IgD-negative memory B cell (primary cell): ENCODE measurements around the gene DALRD3. TPM values are rescaled to one million over a fixed set of nuclear protein-coding genes. Genes with fewer than 3 reads are reported as not detected.
"Not testable (repeated sequence)": the region's sequence is repeated elsewhere in the genome, so short reads cannot be mapped to it uniquely, and the experiment has no call there.

Experiments
- H3K27ac Mint-ChIP-seq, 3 donors: one replicate each; pipeline ENCODE4 v1.8.0; 2020 to 2022; ENCODE audit warnings: mild to moderate bottlenecking in 3 of 3, mixed read lengths in 3 of 3, moderate library complexity in 1 of 3
- H3K27me3 Mint-ChIP-seq: one replicate; pipeline ENCODE4 v1.8.0; 2021; ENCODE audit warnings: mixed read lengths
- H3K36me3 Mint-ChIP-seq: one replicate; pipeline ENCODE4 v1.8.0; 2020; ENCODE audit warnings: mild to moderate bottlenecking, mixed read lengths
- H3K4me1 Mint-ChIP-seq, 3 donors: one replicate each; pipeline ENCODE4 v1.8.0; 2020 to 2022; ENCODE audit warnings: mixed read lengths in 3 of 3, mild to moderate bottlenecking in 1 of 3
- H3K4me3 Mint-ChIP-seq, 4 donors: one replicate each; pipeline ENCODE4 v1.8.0; 2020 to 2022; ENCODE audit warnings: mild to moderate bottlenecking in 4 of 4, mixed read lengths in 4 of 4, moderate library complexity in 3 of 4
- H3K9me3 Mint-ChIP-seq, 3 donors: one replicate each; pipeline ENCODE4 v1.8.0; 2020 to 2021; ENCODE audit warnings: mixed read lengths in 3 of 3, mild to moderate bottlenecking in 1 of 3
- polyA plus RNA-seq: library from polyadenylated mRNA; unstranded; fragments of 300-500 nt; fragmentation: Illumina TruSeq; gene quantifications from one replicate; pipeline ENCODE4 v1.2.3, GENCODE V29; 2021

DALRD3 gene
- polyA plus RNA-seq, 1 donor from 2014 or later = 25.4 TPM

DNA sequence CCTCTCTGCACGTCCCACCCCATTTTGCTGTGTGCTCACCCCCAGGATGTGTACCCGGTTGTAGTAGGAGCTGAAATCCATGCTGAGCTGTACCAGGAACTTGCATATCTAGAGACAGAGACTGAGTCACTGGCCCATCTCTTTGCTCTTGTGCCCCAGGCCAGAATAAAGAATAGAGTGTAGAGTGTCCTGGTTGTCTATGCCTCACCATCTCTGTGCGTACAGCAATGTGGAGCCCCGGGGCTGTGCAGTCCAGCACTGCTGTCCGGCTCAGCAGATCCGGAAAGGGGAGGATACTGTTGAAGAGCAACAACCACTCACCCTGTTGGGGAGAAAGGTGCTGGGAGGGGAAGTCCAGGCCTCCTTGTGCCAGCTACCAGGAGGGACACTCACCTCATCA, 2.6 kb downstream of the DALRD3 start:
- Mint-ChIP-seq H3K27ac (peak overlapping the region in 2 of 3 donors; percentile 10 to 96), H3K9me3 (no peaks in the 10 kb centered on the region), H3K4me1 (peaks cover 10 to 22% (median 14%) of the 10 kb centered on the region in 3 donors), H3K4me3 (peak overlapping the region in 3 of 4 donors; percentile 50 to 92 (median 66)), H3K36me3 (no peaks in the 10 kb centered on the region), H3K27me3 (no peaks in the 10 kb centered on the region)

DNA sequence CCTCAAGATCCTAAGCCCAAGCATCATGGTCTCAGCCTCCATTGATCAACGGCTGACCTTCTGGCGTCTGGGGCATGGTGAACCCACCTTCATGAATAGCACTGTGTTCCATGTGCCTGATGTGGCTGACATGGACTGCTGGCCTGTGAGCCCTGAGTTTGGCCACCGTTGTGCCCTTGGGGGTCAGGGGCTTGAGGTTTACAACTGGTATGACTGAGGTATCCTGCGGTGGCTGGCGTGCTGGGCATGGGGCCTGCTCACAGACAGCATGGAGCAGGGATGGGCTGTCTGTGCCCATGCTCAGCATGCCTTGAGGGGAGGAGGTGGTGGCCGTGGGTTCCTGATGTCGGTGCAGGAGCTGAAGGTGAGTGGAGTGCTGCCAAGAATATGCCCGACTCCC, 3.3 kb downstream of the DALRD3 start:
- Mint-ChIP-seq H3K9me3 (no peaks in the 10 kb centered on the region), H3K4me3 (peak overlapping the region in 2 of 4 donors; percentile 67 to 92), H3K36me3 (no peaks in the 10 kb centered on the region), H3K27me3 (no peaks in the 10 kb centered on the region), H3K4me1 (peaks cover 10 to 19% (median 11%) of the 10 kb centered on the region in 3 donors), H3K27ac (peak overlapping the region in 1 of 3 donors; percentile 84)

GRCh38 chr3:49013738-49014660, 4.4 kb downstream of the DALRD3 start:
- H3K27me3 Mint-ChIP-seq = no peaks in the 10 kb centered on the region
- H3K4me3 Mint-ChIP-seq = peak overlapping the region in 1 of 4 donors; percentile 76
- peaks cover 10 to 13% (median 13%) of the 10 kb centered on the region in 3 donors for H3K4me1 Mint-ChIP-seq
- H3K9me3 Mint-ChIP-seq = no peaks in the 10 kb centered on the region
- H3K27ac Mint-ChIP-seq = peak overlapping the region in 1 of 3 donors; percentile 84
- no peaks in the 10 kb centered on the region for H3K36me3 Mint-ChIP-seq

GRCh38 chr3:49013113-49013737, 5.2 kb downstream of the DALRD3 start:
- Mint-ChIP-seq H3K27me3 (no peaks in the 10 kb centered on the region), H3K36me3 (no peaks in the 10 kb centered on the region), H3K9me3 (no peaks in the 10 kb centered on the region), H3K4me3 (no peak overlapping the region), H3K27ac (peak overlapping the region in 2 of 3 donors; percentile 47 to 84), H3K4me1 (peaks cover 8 to 20% (median 13%) of the 10 kb centered on the region in 3 donors)

DNA sequence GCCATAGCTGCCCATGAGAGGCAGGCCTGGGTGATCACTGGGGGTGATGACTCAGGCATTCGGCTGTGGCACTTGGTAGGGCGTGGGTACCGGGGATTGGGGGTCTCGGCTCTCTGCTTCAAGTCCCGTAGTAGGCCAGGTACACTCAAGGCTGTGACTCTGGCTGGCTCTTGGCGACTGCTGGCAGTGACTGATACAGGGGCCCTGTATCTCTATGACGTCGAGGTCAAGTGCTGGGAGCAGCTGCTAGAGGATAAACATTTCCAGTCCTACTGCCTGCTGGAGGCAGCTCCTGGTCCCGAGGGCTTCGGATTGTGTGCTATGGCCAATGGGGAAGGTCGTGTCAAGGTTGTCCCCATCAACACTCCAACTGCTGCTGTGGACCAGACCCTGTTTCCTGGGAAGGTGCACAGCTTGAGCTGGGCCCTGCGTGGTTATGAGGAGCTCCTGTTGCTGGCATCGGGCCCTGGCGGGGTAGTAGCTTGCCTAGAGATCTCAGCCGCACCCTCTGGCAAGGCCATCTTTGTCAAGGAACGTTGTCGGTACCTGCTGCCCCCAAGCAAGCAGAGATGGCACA, 5.9 kb downstream of the DALRD3 start:
- Mint-ChIP-seq H3K4me3 (peak overlapping the region in 2 of 4 donors; percentile 42 to 58), H3K27me3 (no peaks in the 10 kb centered on the region), H3K4me1 (peaks cover 12 to 24% (median 17%) of the 10 kb centered on the region in 3 donors), H3K36me3 (no peaks in the 10 kb centered on the region), H3K9me3 (no peaks in the 10 kb centered on the region), H3K27ac (peak overlapping the region in 2 of 3 donors; percentile 47 to 51)

DNA sequence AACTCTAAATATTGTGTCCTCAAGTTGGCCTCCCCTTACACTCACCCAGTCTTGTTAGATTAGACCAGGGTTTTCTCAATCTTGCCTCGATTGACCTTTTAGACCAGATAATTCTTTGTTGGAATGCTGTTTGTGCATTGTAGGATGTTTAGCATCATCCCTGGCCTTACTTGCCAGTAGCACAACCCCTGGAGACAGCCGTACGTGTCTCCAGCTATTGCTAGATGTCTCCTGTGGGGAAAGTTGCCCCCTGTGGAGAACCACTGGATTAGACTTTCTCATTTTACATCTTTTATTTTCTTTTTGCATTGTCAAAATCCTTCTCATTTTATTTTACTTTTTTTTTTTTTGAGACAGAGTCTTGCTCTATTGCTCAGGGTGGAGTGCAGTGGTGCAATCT, 9.0 kb downstream of the DALRD3 start:
- no peaks in the 10 kb centered on the region for H3K27me3 Mint-ChIP-seq
- peak overlapping the region in 3 of 4 donors; percentile 4 to 99 (median 81) for H3K4me3 Mint-ChIP-seq
- H3K4me1 Mint-ChIP-seq = peaks cover 17 to 26% (median 25%) of the 10 kb centered on the region in 3 donors
- H3K9me3 Mint-ChIP-seq = no peaks in the 10 kb centered on the region
- no peaks in the 10 kb centered on the region for H3K36me3 Mint-ChIP-seq
- H3K27ac Mint-ChIP-seq = no peak overlapping the region

- Mint-ChIP-seq H3K27ac (peak overlapping the region in 2 of 3 donors; percentile 97 to 99), H3K4me1 (peaks cover 17 to 26% (median 20%) of the 10 kb centered on the region in 3 donors), H3K4me3 (peak overlapping the region; percentile 89 to 100 (median 100))
- not testable (repeated sequence) for H3K9me3 Mint-ChIP-seq, H3K27me3 Mint-ChIP-seq, H3K36me3 Mint-ChIP-seq
Observed at GRCh38 chr3:49008627-49009026, 9.8 kb downstream of the DALRD3 start.

DNA sequence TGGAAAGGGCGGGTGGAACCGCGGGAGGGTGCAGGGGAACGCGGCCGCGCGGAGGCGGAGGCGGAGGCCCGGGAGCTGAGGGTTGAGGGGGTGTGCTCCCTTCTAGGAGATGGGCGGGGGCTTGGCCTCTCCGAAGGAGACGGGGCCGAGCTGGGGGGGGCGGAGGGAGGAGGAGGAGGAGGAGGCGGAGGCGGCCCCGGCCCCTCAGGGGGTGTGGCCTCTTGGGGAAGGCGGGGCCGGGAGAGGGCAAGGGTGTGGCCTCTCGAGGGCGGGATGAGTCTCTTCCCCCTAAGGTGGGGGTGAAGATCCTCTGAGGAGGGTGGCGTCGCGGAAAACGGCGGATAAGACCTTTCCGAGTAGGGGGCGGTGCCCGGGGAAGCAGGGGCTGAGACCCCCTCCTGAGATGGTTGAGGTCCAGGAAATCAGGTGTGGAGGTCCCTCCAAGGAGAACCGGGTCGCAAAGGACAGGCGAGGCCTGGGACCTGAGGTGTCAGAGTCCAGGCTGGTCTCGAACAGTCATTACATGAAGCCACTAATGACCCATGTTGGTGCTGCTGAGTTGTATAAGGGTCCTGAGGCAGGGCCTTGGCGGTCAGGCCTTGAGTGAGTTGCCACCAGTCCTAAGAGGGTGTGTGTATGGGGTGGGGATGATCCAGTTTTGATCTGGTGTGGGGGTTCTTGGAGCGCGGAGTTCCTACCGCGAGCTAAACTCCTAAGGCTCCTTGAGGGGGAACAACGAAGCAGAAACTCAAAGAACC, 10.4 kb downstream of the DALRD3 start:
- H3K36me3 Mint-ChIP-seq = no peaks in the 10 kb centered on the region
- peaks cover 17 to 26% (median 20%) of the 10 kb centered on the region in 3 donors for H3K4me1 Mint-ChIP-seq
- no peaks in the 10 kb centered on the region for H3K27me3 Mint-ChIP-seq

GRCh38 chr3:49007068-49007770, 11.2 kb downstream of the DALRD3 start, which contains the start of gene WDR6:
TSS of gene WDR6 (plus strand) at chr3:49007391. CDS start at chr3:49007432, 41 bp downstream.
- Mint-ChIP-seq H3K4me1 (peaks cover 17 to 25% (median 20%) of the 10 kb centered on the region in 3 donors), H3K9me3 (no peaks in the 10 kb centered on the region)

More for the DNA sequence above, 10.4 kb downstream of the DALRD3 start:
- Mint-ChIP-seq H3K4me3 (peak overlapping the region; percentile 99 to 100 (median 100)), H3K9me3 (no peaks in the 10 kb centered on the region), H3K27ac (peak overlapping the region; percentile 97 to 99 (median 98))

GRCh38 chr3:49006408-49007067, 11.8 kb downstream of the DALRD3 start:
- H3K36me3 Mint-ChIP-seq = no peaks in the 10 kb centered on the region
- H3K4me3 Mint-ChIP-seq = peak overlapping the region; percentile 99 to 100 (median 100)
- no peaks in the 10 kb centered on the region for H3K9me3 Mint-ChIP-seq
- peak overlapping the region; percentile 97 to 99 (median 98) for H3K27ac Mint-ChIP-seq
- peaks cover 13 to 22% (median 20%) of the 10 kb centered on the region in 3 donors for H3K4me1 Mint-ChIP-seq
- no peaks in the 10 kb centered on the region for H3K27me3 Mint-ChIP-seq

More at GRCh38 chr3:49007068-49007770, 11.2 kb downstream of the DALRD3 start, which contains the start of gene WDR6:
- H3K27ac Mint-ChIP-seq = peak within 1 kb of the TSS; percentile 97 to 99 (median 98)
- peak within 1 kb of the TSS; percentile 99 to 100 (median 100) for H3K4me3 Mint-ChIP-seq
- H3K36me3 Mint-ChIP-seq = no peaks in the 10 kb centered on the region
- H3K27me3 Mint-ChIP-seq = no peaks in the 10 kb centered on the region

DNA sequence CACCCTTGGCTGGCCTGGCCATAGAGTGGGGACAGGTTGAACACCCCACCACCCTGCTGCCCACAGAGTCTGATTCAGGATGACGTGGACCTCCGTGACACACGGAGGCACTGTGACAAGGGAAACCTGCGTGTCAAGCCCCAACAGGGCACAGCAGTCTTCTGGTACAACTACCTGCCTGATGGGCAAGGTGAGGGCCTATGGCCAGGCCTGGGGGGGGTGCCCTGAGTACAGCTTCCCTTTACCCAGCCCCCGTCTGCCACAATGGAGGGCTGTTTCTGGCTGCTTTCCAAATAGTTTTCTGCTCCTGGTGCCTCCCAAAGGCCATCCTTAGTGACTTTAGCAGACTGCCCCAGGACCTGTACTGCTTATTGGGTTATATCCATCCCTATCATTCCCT, 12.4 kb downstream of the DALRD3 start:
- Mint-ChIP-seq H3K36me3 (no peaks in the 10 kb centered on the region), H3K4me3 (peak overlapping the region in 3 of 4 donors; percentile 99 to 100 (median 100)), H3K27ac (peak overlapping the region in 1 of 3 donors; percentile 4), H3K9me3 (no peaks in the 10 kb centered on the region), H3K4me1 (peaks cover 13 to 22% (median 20%) of the 10 kb centered on the region in 3 donors), H3K27me3 (no peaks in the 10 kb centered on the region)

GRCh38 chr3:49005303-49005680, 13.1 kb downstream of the DALRD3 start:
- Mint-ChIP-seq H3K27ac (peak overlapping the region in 1 of 3 donors; percentile 64), H3K27me3 (no peaks in the 10 kb centered on the region), H3K36me3 (no peaks in the 10 kb centered on the region), H3K4me3 (peak overlapping the region in 2 of 4 donors; percentile 16 to 65), H3K4me1 (peaks cover 13 to 22% (median 20%) of the 10 kb centered on the region in 3 donors), H3K9me3 (no peaks in the 10 kb centered on the region)
